ENCODE data around the gene EIF1AD. TPM values are rescaled to one million over a fixed set of nuclear protein-coding genes. Genes with fewer than 3 reads are reported as not detected.
"Not testable (repeated sequence)": the region's sequence is repeated elsewhere in the genome, so short reads cannot be mapped to it uniquely, and the experiment has no call there.

The EIF1AD gene
- total and polyA plus RNA-seq, 2 experiments from 2014 or later = 19.4 to 25.6 TPM

DNA sequence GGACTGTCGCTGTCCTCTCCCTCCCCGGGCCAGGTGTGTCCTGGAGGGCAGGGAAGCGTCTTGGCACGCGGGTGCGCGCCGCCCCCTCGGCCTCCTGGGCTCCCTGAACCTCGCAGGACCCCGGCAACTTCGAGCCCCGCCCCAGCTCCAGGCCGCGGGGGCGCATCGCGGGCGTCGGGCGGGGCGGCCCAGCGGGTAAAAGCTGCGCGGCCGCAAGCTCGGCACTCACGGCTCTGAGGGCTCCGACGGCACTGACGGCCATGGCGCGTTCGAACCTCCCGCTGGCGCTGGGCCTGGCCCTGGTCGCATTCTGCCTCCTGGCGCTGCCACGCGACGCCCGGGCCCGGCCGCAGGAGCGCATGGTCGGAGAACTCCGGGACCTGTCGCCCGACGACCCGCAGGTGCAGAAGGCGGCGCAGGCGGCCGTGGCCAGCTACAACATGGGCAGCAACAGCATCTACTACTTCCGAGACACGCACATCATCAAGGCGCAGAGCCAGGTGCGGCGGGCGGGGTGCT, 9.9 kb upstream of the EIF1AD start, which contains the start of gene CST6:
TSS of gene CST6 (plus strand) at position 224 of the 519 bp plus-strand sequence. CDS start at position 261, 37 bp downstream.
- peak; percentile 77 for TF ChIP-seq EZH2 (IDR thresholded peaks at IDR 0.05; ENCODE audit: borderline replicate concordance)
- peak; percentile 40 for TF ChIP-seq EZH2phosphoT487 (IDR thresholded peaks at IDR 0.05; ENCODE audit: low read depth, severe bottlenecking, unreplicated experiment)
- TF ChIP-seq, protein P1, sequence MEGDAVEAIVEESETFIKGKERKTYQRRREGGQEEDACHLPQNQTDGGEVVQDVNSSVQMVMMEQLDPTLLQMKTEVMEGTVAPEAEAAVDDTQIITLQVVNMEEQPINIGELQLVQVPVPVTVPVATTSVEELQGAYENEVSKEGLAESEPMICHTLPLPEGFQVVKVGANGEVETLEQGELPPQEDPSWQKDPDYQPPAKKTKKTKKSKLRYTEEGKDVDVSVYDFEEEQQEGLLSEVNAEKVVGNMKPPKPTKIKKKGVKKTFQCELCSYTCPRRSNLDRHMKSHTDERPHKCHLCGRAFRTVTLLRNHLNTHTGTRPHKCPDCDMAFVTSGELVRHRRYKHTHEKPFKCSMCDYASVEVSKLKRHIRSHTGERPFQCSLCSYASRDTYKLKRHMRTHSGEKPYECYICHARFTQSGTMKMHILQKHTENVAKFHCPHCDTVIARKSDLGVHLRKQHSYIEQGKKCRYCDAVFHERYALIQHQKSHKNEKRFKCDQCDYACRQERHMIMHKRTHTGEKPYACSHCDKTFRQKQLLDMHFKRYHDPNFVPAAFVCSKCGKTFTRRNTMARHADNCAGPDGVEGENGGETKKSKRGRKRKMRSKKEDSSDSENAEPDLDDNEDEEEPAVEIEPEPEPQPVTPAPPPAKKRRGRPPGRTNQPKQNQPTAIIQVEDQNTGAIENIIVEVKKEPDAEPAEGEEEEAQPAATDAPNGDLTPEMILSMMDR (IDR thresholded peaks at IDR 0.05; ENCODE audit: poor library complexity) = no peak
- 31% methylated on average over 44 of the region's 61 CpGs for WGBS (ENCODE audit: low lambda C conversion rate, missing lambda C conversion rate)
- H3K4me2 ChIP-seq = peak within 1 kb of the TSS; percentile 56
- H2AFZ ChIP-seq = no peak within 1 kb of the TSS
- H3K9me2 ChIP-seq (replicated peaks; ENCODE audit: insufficient read depth) = no peaks in the 10 kb centered on the region
- no peaks in the 10 kb centered on the region for H3K4me1 ChIP-seq (ENCODE audit: insufficient read depth)
- H3K9me3 ChIP-seq (ENCODE audit: low read depth) = no peaks in the 10 kb centered on the region
- peaks cover 22% of the 10 kb centered on the region for H3K27me3 ChIP-seq
- no peaks in the 10 kb centered on the region for H3K36me3 ChIP-seq (replicated peaks; ENCODE audit: insufficient read depth, low read depth)
- no peaks in the 10 kb centered on the region for H4K20me1 ChIP-seq (ENCODE audit: insufficient read depth, poor library complexity, severe bottlenecking)
- no peak for DNase-seq (ENCODE audit: low spot score)
- no peaks in the 10 kb centered on the region for H3K79me2 ChIP-seq
- H3K27ac ChIP-seq = no peak within 1 kb of the TSS
- H3K4me3 ChIP-seq = no peak within 1 kb of the TSS

DNA sequence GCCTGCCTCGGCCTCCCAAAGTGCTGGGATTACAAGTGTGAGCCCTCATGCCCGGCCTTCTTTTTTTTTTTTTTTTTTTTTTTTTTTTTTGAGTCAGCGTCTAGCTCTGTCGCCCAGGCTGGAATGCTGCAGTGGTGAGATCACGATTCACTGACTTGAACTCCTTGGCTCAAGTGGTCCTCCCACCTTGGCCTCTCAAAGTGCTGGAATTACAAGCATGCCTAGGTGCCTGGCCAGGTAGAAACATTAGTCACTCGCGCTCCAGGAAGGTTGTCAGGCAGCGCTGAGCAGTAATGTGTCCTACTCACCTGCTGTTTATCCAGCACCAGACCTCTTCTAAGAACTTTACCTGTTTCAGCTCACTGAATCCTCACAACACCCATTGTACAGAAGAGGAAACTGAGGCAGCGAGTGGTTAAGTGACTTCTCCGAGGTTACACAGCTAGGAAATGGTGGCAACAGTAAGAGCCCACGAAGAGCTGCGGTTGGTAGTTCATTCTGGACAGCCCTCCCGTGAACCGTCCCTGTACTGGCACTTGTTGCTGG, 9.4 kb upstream of the EIF1AD start:
- Histone ChIP-seq H3K27me3 (peaks cover 22% of the 10 kb centered on the region), H3K27ac (no peak overlapping the region), H2AFZ (no peak overlapping the region), H3K9me2 (replicated peaks; ENCODE audit: insufficient read depth) (no peaks in the 10 kb centered on the region), H3K79me2 (no peaks in the 10 kb centered on the region), H3K36me3 (replicated peaks; ENCODE audit: insufficient read depth, low read depth) (no peaks in the 10 kb centered on the region), H3K4me2 (peak overlapping the region; percentile 56), H3K4me3 (no peak overlapping the region), H3K4me1 (ENCODE audit: insufficient read depth) (no peaks in the 10 kb centered on the region), H3K9me3 (ENCODE audit: low read depth) (no peaks in the 10 kb centered on the region), H4K20me1 (ENCODE audit: insufficient read depth, poor library complexity, severe bottlenecking) (no peaks in the 10 kb centered on the region)
- WGBS (ENCODE audit: low lambda C conversion rate, missing lambda C conversion rate) = 47% methylated on average over 13 of the region's 14 CpGs
- TF ChIP-seq EZH2 (IDR thresholded peaks at IDR 0.05; ENCODE audit: borderline replicate concordance) (no peak), EZH2phosphoT487 (IDR thresholded peaks at IDR 0.05; ENCODE audit: low read depth, severe bottlenecking, unreplicated experiment) (no peak)
- TF ChIP-seq, protein P1 (IDR thresholded peaks at IDR 0.05; ENCODE audit: poor library complexity) = no peak
- peak; percentile 73 for DNase-seq (ENCODE audit: low spot score)

DNA sequence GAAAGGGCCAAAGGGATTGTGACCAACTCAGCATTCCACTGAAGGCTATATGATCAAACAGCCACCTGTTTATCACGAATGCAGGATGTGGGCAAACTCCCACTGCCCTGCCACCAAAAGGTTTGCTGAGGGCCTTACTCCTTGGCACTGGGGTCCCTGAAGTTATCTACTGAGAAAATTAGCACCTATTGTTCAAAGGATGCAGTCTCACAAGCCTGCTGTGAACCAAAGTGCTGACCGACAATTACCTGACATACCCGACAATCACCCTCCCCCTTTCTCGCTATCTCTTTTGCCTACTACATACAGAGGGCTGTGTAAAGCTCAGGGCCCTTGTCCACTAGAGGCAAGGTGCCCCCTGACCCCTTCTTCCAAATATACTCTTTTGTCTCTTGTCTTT, 8.1 kb upstream of the EIF1AD start:
- H3K4me3 ChIP-seq; H3K27ac ChIP-seq; H3K9me2 ChIP-seq (replicated peaks; ENCODE audit: insufficient read depth); H3K4me1 ChIP-seq (ENCODE audit: insufficient read depth); H2AFZ ChIP-seq; H3K4me2 ChIP-seq; H3K79me2 ChIP-seq; DNase-seq (ENCODE audit: low spot score); H4K20me1 ChIP-seq (ENCODE audit: insufficient read depth, poor library complexity, severe bottlenecking); H3K9me3 ChIP-seq (ENCODE audit: low read depth); H3K36me3 ChIP-seq (replicated peaks; ENCODE audit: insufficient read depth, low read depth): not testable (repeated sequence)
- 62% methylated on average over 4 of the region's 4 CpGs for WGBS (ENCODE audit: low lambda C conversion rate, missing lambda C conversion rate)
- H3K27me3 ChIP-seq = peaks cover 22% of the 10 kb centered on the region

DNA sequence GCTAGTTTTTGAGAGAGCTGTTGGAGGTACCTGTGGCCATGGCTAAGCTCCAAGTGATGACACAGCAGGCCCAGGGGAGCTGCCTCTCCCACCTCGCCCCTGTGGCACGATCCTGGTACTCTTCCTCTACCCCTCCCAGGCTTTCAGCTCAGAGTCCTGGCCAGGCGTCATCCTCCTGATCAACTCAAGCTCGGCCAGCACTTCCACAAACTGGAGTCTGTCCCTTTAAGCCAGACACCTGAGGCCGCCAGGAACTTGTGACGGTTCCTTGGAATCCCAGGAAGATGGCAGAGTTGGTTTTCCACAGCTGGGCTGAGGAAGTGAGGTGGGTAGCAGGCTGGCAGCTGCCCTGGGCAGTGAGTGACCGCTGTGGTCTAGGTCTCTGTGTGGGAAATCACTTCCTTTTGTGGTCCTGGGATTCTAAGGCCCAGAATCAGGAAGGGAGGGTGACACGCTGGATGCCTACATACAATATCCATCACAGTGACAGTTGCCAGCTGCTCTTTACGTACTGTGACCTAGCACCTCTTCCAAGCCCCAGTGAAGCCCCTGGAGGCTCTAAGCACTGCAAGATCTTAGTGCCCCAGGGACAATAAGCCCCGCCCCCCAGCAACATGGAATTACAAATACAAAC, 6.6 kb upstream of the EIF1AD start:
- H3K4me1 ChIP-seq (ENCODE audit: insufficient read depth) = no peaks in the 10 kb centered on the region
- H3K79me2 ChIP-seq = peaks cover 10% of the 10 kb centered on the region
- H3K36me3 ChIP-seq (replicated peaks; ENCODE audit: insufficient read depth, low read depth) = no peaks in the 10 kb centered on the region
- no peaks in the 10 kb centered on the region for H4K20me1 ChIP-seq (ENCODE audit: insufficient read depth, poor library complexity, severe bottlenecking)
- no peak overlapping the region for H2AFZ ChIP-seq
- WGBS (ENCODE audit: low lambda C conversion rate, missing lambda C conversion rate) = 59% methylated on average over 10 of the region's 10 CpGs
- H3K4me2 ChIP-seq = no peak overlapping the region
- no peak for DNase-seq (ENCODE audit: low spot score)
- no peak overlapping the region for H3K27ac ChIP-seq
- no peaks in the 10 kb centered on the region for H3K9me3 ChIP-seq (ENCODE audit: low read depth)
- TF ChIP-seq, protein P1 (IDR thresholded peaks at IDR 0.05; ENCODE audit: poor library complexity) = no peak
- no peak for TF ChIP-seq EZH2phosphoT487 (IDR thresholded peaks at IDR 0.05; ENCODE audit: low read depth, severe bottlenecking, unreplicated experiment)
- no peak for TF ChIP-seq EZH2 (IDR thresholded peaks at IDR 0.05; ENCODE audit: borderline replicate concordance)
- no peak overlapping the region for H3K4me3 ChIP-seq
- H3K9me2 ChIP-seq (replicated peaks; ENCODE audit: insufficient read depth) = no peaks in the 10 kb centered on the region
- H3K27me3 ChIP-seq = peaks cover 22% of the 10 kb centered on the region
